Stimulated activated CD4-positive, alpha-beta T cell treated with anti-CD3 and anti-CD28 coated beads, TNF-alpha, amount 100 ng/mL, for 4 hours (primary cell): Measurements from ENCODE around the gene MOCOS.

Experiments used
- DNase-seq, 3 experiments: peaks; one replicate each; pipeline ENCODE4 v3.0.0-alpha.2; 2020; ENCODE audit warnings: low read depth in 3 of 3

The MOCOS gene

GRCh38 chr18:36177913-36178312 lies 9.4 kb upstream of the MOCOS start:
- DNase-seq = no peak

- no peak for DNase-seq
Observed at GRCh38 chr18:36179562-36180355, 7.5 kb upstream of the MOCOS start.

DNA sequence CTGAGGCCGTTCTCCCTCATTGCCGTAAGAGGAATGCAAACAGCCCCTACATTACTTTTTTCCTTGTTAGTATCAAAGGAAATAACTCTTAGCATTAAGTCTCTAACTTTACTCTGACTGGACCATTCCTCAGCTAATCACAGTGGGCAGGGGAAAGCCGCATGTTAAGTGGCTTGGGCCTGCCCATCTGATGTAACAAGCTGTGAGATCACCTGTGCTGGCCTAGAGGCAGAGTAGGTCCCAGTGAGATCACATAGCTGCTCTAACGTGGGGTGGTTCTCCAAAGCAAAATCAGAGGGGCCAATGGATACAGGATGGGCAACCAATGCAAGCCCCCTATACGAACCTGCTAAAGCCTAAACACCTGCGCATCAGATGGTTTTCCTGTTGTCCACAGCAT lies 5.9 kb upstream of the MOCOS start:
- DNase-seq = no peak

GRCh38 chr18:36181898-36182506 lies 5.3 kb upstream of the MOCOS start:
- DNase-seq = no peak

- DNase-seq = no peak
Observed at GRCh38 chr18:36183033-36183432, 4.3 kb upstream of the MOCOS start.

GRCh38 chr18:36183987-36184386 lies 3.3 kb upstream of the MOCOS start:
- DNase-seq = no peak

- DNase-seq = no peak
Observed at GRCh38 chr18:36185157-36185556, 2.1 kb upstream of the MOCOS start.

DNA sequence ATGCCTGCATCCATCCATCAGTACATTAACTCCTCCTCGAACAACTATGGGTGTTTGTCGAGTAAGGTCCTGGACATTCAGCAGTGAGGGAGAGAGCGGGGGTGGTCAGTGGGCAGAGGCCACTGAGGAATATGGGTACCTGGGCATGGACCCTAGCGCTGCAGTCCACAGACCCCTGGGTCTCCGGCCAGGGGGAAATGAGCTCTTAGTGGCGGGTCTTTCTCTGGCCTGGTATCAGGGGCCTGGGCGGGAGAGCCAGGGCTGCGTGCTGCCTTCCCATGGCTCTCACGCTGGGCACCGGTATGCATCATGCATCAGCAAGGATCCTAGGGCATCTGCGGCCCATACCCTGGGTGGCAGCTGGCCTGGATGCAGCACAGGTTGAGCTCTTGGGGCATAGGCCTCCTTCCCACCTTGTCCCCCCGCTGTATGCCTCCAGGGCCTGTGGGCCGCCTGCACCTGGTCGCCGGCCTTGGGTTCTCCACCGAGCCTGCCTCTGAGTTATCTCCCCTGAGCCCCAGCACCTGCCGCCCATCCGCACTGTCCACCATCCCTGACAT lies 1.3 kb upstream of the MOCOS start:
- DNase-seq = no peak

DNA sequence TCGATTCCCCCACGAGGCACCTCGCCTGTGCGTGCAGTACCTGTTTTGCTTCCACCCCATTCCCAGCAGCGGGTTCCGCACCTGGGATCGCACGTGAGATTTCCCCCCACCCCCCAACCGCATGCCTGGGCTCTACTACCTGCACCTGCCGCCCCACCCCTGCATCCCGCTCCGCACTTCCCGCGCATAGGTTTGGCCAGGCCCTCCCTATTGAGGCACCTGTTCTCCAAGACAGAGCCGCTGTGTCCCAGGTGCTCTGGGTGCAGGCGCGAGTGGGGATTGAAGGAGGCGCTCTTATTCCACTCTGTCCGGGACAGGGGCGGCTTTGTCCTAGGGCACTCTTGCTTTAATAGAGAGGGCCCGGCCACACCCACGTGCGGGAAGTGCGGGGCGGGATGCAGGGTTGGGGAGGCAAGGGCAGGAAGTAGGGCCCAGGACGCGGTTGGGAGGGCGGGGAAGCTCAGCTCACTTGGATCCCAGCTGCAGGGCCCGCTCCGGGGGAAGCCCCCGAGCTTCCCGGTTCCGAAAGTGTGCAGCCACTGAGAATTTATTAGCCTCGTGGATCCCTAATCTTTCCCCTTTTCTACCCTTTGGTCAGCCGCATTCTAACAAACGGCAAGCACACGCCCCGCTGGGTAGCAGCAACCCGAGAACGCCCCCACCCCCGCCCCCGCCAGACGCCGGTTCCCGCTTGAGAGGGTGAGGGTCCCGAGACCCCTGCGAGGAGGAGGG lies 670 bp upstream of the MOCOS start:
- DNase-seq = no peak

- no peak for DNase-seq
Observed at GRCh38 chr18:36187826-36188721, 777 bp downstream of the MOCOS start.

- DNase-seq = no peak
Observed at GRCh38 chr18:36188916-36189315, 1.6 kb downstream of the MOCOS start.

DNA sequence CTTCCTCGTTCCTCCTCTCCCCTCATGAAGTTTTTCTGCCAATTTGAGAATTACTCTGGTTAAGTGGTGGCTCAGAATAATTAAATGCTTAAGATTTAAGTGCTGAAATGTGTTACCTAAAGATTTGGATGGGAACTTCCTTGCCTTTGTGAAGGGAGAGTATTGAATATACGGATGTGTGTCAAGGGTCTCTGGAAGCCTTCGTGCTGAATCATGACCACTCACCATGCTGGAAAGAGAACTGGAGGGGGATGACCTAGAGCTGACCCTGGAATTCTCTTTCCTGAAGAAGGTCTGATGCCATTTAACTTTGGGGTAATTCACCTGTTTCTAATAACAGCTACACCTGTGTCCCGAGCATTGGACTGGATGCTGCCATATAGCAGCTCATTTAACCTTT lies 2.2 kb downstream of the MOCOS start:
- no peak for DNase-seq

GRCh38 chr18:36191286-36191685 lies 4.0 kb downstream of the MOCOS start:
- DNase-seq = no peak

- DNase-seq = no peak
Observed at GRCh38 chr18:36191711-36192110, 4.4 kb downstream of the MOCOS start.

GRCh38 chr18:36194600-36195315 lies 7.5 kb downstream of the MOCOS start:
- no peak for DNase-seq

GRCh38 chr18:36195427-36196122 lies 8.3 kb downstream of the MOCOS start:
- no peak for DNase-seq

- DNase-seq = no peak
Observed at GRCh38 chr18:36196238-36196995, 9.1 kb downstream of the MOCOS start.

DNA sequence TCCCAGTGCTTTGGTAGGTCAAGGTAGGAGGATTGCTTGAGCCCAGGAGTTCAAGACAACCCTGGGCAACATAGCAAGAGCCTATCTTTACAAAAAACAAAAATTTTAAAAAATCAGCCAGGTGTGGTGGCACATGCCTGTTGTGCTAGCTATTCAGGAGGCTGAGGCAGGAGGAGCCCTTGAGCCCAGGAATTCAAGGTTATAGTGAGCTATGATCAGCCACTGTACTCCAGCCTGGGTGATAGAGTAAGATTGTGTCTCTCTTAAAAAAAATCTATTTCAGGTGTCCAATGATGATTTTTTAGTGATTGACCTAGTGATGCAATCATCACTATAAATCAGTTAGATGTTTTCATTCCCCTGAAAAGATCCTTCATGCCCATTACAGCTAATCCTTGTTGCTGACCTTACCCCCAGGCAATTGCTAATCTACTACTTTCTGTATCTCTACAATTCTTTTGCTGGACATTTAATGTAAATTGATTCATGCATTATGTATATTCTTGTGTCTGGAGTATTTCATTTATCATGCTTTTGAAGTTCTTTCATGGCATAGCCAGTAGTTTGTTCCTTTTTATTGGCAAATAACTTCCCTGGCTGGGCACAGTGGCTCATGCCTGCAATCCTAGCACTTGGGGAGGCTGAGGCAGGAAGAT lies 10.3 kb downstream of the MOCOS start:
- no peak for DNase-seq

DNA sequence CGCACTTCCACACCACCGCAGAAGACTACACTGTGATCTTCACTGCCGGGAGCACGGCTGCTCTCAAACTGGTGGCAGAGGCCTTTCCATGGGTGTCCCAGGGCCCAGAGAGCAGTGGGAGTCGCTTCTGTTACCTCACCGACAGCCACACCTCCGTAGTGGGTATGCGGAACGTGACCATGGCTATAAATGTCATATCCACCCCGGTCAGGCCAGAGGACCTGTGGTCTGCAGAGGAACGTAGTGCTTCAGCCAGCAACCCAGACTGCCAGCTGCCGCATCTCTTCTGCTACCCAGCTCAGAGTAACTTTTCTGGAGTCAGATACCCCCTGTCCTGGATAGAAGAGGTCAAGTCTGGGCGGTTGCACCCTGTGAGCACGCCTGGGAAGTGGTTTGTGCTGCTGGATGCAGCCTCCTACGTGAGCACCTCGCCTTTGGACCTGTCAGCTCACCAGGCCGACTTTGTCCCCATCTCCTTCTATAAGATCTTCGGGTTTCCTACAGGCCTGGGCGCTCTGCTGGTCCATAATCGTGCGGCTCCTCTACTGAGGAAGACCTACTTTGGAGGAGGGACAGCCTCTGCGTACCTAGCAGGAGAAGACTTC lies 12.5 kb downstream of the MOCOS start:
- no peak for DNase-seq
